AG09309 (cell line): ENCODE measurements around the gene GSTM1.

Source experiments
- DNase-seq: peaks from one replicate; pipeline ENCODE4 v3.0.0-alpha.2; 2010; ENCODE audit warnings: low read depth
- H3K4me3 ChIP-seq: 2 replicates; pipeline ENCODE4 v1.5.1; 2011; ENCODE audit warnings: mild to moderate bottlenecking, low read depth, low read length, moderate library complexity; ENCODE audit not compliant: control insufficient read depth
- CTCF ChIP-seq: IDR thresholded peaks from 2 replicates; pipeline ENCODE4 v1.5.1; 2011; ENCODE audit warnings: mild to moderate bottlenecking, low read depth, low read length, inconsistent platforms; ENCODE audit not compliant: insufficient read depth, control insufficient read depth; ENCODE audit errors: missing control alignments

GSTM1 gene

GRCh38 chr1:109733236-109733870 lies 45.7 kb downstream of the GSTM1 start:
- H3K4me3 ChIP-seq = no peak overlapping the region
- TF ChIP-seq CTCF = no peak
- no peak for DNase-seq

GRCh38 chr1:109739738-109740614 lies 52.4 kb downstream of the GSTM1 start:
- DNase-seq = no peak
- peak overlapping the region; percentile 85 for H3K4me3 ChIP-seq

GRCh38 chr1:109740615-109741373 lies 53.2 kb downstream of the GSTM1 start, which contains the start of gene GSTM3:
Gene GSTM3, minus strand, starts transcription at chr1:109741038. Its CDS starts 751 bp downstream, at chr1:109740287.
- no peak for TF ChIP-seq CTCF
- H3K4me3 ChIP-seq = peak within 1 kb of the TSS; percentile 85
- no peak for DNase-seq

More at GRCh38 chr1:109739738-109740614, 52.4 kb downstream of the GSTM1 start:
- no peak for TF ChIP-seq CTCF
